CMK (cell line): ENCODE measurements around the gene ACAT1.
"Not testable (repeated sequence)": the region's sequence is repeated elsewhere in the genome, so short reads cannot be mapped to it uniquely, and the experiment has no call there.

Source experiments
- DNase-seq: peaks from one replicate; pipeline ENCODE4 v3.0.0-alpha.2; 2010; ENCODE audit warnings: low read depth

The ACAT1 gene

DNA sequence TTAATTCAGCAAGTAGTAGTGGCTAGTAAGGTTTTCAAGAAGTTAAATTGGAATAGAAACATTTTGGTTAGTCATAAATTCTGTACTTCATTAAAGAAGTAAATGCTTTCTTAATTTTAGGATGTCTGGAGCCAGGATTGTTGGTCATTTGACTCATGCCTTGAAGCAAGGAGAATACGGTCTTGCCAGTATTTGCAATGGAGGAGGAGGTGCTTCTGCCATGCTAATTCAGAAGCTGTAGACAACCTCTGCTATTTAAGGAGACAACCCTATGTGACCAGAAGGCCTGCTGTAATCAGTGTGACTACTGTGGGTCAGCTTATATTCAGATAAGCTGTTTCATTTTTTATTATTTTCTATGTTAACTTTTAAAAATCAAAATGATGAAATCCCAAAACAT is 25.8 kb downstream of the ACAT1 start:
- no peak for DNase-seq

DNA sequence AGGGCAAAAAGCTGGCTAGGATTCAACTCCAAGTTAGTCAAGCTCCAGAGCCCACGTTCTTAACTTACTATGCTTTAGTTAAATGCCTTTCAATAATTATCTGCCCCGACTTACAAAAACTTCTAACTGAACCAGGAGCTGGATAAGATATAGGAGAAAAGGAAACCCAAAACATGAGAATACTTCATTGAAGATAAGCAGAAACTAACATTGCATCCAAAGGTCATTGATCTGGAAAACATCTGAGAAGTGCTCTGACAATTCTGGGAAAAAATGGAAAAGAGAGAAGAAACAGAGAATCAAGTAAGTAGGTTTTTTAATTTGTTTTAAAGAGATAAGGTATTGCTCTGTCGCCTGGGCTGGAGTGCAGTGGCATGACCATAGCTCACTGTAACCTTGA is 27.2 kb downstream of the ACAT1 start:
- no peak for DNase-seq

- DNase-seq, result no peak
These were observed 33.2 kb downstream of the ACAT1 start for GRCh38 chr11:108154591-108154990.

DNA sequence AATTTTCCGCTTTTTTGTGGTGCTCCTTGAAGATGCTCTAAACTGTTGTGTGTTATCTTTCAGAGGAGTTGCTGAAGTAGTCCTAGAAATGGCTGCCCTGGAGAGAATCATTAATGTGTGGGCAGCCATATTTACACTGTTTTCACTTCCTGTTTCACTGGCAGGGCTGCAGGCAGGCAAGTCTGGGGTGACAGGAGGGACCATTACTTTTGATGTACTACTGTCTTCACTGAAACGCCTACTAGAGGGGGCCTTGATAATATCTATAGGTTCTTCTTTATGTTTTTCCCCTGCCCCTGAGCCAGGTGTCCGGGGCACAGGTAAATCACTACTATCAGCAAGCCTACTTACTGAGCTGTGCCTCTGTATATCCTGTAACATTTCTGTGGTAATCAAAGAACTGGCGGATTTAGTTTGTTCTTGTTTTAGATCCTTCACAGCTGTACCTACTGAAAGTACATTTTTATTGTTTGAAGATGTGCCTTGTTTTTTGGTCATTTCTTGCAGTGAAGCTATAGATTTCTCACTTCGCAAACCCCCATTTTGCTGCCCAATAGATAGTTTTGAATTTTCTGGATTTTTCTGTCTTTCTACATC is 39.7 kb downstream of the ACAT1 start:
- DNase-seq, result no peak

DNA sequence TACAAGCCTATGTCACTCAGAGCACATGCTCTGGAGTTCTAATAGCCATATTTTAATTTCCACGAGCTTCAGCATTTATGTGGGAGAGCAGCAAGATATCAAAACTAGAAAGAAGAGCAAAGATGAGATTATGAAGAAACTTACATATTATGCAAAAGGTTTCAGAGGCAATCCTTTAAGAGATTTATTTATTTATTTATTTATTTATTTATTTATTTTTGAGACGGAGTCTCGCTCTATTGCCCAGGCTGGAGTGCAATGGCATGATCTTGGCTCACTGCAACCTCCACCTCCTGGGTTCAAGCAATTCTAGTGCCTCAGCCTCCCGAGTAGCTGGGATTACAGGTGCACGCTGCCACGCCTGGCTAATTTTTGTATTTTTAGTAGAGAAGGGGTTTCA is 41.5 kb downstream of the ACAT1 start:
- not testable (repeated sequence) for DNase-seq

DNA sequence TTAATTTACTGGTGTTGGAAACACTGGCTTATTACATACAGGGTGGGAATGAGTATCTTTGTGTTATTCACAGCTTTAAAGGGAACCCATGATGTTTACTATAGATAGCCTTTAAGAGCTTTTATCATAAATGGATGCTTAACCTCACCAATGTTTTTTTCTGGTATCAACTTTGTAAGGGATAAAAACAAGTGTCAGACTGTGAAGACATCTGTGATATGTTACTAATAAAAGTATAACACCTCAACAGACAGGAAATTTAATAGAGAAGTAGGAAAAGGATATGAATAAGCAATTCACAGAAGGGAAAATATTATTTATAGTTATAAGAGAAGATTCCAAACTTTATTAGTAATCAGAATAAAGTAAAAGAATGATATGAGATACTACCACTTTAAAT is 46.3 kb downstream of the ACAT1 start:
- DNase-seq, result no peak

GRCh38 chr11:108170184-108170583 is 48.8 kb downstream of the ACAT1 start:
- no peak for DNase-seq

- DNase-seq, result no peak
These were observed 56.2 kb downstream of the ACAT1 start for GRCh38 chr11:108177570-108177969.

- no peak for DNase-seq
These were observed 72.4 kb downstream of the ACAT1 start for GRCh38 chr11:108193725-108194124.

DNA sequence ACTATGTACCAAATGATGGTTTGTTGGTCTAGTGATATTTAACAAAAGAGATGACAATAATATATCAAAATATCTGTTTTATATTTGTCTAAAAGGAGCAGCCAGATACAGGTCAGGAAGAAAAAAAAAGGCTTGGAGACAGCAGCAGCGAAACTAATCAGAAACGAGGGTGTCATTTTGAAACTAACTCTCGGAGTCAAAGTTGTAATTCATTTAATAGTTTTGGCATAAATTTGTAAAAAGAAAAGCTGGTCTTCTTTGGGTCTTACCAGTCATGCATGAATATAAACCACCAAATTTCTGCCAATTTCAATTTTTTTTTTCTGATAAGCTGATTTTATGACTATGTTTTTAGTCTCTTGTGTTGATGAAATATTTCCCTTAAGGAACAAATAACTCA is 75.5 kb downstream of the ACAT1 start:
- DNase-seq, result no peak
